Measurements from ENCODE around the gene PHRF1. TPM values are rescaled to one million over a fixed set of nuclear protein-coding genes. Genes with fewer than 3 reads are reported as not detected.

PHRF1 gene
- total RNA-seq, 1 donor: 29.4 TPM

- no peak overlapping the region for H3K4me3 ChIP-seq (ENCODE audit: low read depth, low read length)
- TF ChIP-seq CTCF (IDR thresholded peaks at IDR 0.05; ENCODE audit: insufficient read depth, low read depth, low read length): no peak
- no peak for DNase-seq (ENCODE audit: low read depth)
Measured at GRCh38 chr11:598005-598680, 21.9 kb downstream of the PHRF1 start.

GRCh38 chr11:601573-602245 lies 25.4 kb downstream of the PHRF1 start:
- no peak for DNase-seq (ENCODE audit: low read depth)
- TF ChIP-seq CTCF (IDR thresholded peaks at IDR 0.05; ENCODE audit: insufficient read depth, low read depth, low read length): no peak
- no peak overlapping the region for H3K4me3 ChIP-seq (ENCODE audit: low read depth, low read length)

- no peak for TF ChIP-seq CTCF (IDR thresholded peaks at IDR 0.05; ENCODE audit: insufficient read depth, low read depth, low read length)
- H3K4me3 ChIP-seq (ENCODE audit: low read depth, low read length): no peak overlapping the region
- no peak for DNase-seq (ENCODE audit: low read depth)
Measured at GRCh38 chr11:603154-603553, 26.9 kb downstream of the PHRF1 start.

GRCh38 chr11:605286-606129 lies 29.2 kb downstream of the PHRF1 start:
- no peak for TF ChIP-seq CTCF (IDR thresholded peaks at IDR 0.05; ENCODE audit: insufficient read depth, low read depth, low read length)
- no peak for DNase-seq (ENCODE audit: low read depth)
- no peak overlapping the region for H3K4me3 ChIP-seq (ENCODE audit: low read depth, low read length)

GRCh38 chr11:606245-606644 lies 30.0 kb downstream of the PHRF1 start:
- no peak overlapping the region for H3K4me3 ChIP-seq (ENCODE audit: low read depth, low read length)
- no peak for TF ChIP-seq CTCF (IDR thresholded peaks at IDR 0.05; ENCODE audit: insufficient read depth, low read depth, low read length)
- DNase-seq (ENCODE audit: low read depth): peak; percentile 71

GRCh38 chr11:607020-607780 lies 30.9 kb downstream of the PHRF1 start:
- H3K4me3 ChIP-seq (ENCODE audit: low read depth, low read length): no peak overlapping the region
- TF ChIP-seq CTCF (IDR thresholded peaks at IDR 0.05; ENCODE audit: insufficient read depth, low read depth, low read length): no peak
- no peak for DNase-seq (ENCODE audit: low read depth)

Measured in fibroblast of villous mesenchyme (primary cell).